ENCODE data around the gene FOSL2.

DNA sequence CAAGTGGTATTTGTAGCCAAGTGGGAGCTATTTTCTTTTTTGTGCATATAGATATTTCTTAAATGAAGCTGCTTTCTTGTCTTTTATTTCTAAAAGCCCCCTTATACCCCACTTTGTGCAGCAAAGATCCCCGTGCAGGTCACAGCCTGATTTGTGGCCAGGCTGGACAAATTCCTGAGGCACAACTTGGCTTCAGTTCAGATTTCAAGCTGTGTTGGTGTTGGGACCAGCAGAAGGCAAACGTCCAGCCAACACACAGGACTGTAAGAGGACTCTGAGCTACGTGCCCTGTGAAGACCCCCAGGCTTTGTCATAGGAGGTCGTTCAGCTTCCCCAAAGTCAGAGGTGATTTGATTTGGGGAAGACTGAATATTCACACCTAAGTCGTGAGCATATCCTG, 21.9 kb downstream of the FOSL2 start:
- TF ChIP-seq EZH2 (IDR thresholded peaks at IDR 0.05; ENCODE audit: borderline replicate concordance, insufficient read depth, low read depth, low read length, poor library complexity, severe bottlenecking), result no peak
- TF ChIP-seq, protein P1, sequence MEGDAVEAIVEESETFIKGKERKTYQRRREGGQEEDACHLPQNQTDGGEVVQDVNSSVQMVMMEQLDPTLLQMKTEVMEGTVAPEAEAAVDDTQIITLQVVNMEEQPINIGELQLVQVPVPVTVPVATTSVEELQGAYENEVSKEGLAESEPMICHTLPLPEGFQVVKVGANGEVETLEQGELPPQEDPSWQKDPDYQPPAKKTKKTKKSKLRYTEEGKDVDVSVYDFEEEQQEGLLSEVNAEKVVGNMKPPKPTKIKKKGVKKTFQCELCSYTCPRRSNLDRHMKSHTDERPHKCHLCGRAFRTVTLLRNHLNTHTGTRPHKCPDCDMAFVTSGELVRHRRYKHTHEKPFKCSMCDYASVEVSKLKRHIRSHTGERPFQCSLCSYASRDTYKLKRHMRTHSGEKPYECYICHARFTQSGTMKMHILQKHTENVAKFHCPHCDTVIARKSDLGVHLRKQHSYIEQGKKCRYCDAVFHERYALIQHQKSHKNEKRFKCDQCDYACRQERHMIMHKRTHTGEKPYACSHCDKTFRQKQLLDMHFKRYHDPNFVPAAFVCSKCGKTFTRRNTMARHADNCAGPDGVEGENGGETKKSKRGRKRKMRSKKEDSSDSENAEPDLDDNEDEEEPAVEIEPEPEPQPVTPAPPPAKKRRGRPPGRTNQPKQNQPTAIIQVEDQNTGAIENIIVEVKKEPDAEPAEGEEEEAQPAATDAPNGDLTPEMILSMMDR (IDR thresholded peaks at IDR 0.05), result no peak
